Keratinocyte (primary cell): ENCODE results near the gene KCNH1. TPM values are rescaled to one million over a fixed set of nuclear protein-coding genes. Genes with fewer than 3 reads are reported as not detected.

ENCODE experiments used
- DNase-seq: peaks from one replicate; pipeline ENCODE4 v3.0.0-alpha.2; 2011; ENCODE audit warnings: low read depth, missing footprints, low spot score
- FAIRE-seq: peaks from 2 replicates; lab custom pipeline; 2011; peaks lifted over from hg19 to GRCh38; lab: Jason Lieb, UNC
- H2AFZ ChIP-seq: 2 replicates; pipeline ENCODE4 v1.6.0; 2012; ENCODE audit warnings: low read length, control low read depth, inconsistent platforms; ENCODE audit not compliant: control insufficient read depth
- H3K27ac ChIP-seq: 2 replicates; pipeline ENCODE4 v1.5.1; 2011; ENCODE audit warnings: low read length; ENCODE audit not compliant: control insufficient read depth, insufficient read depth
- H3K27me3 ChIP-seq: 3 replicates; pipeline ENCODE4 v1.6.0; 2011; ENCODE audit warnings: low read length; ENCODE audit not compliant: control insufficient read depth, insufficient read depth; ENCODE audit errors: extremely low read depth
- H3K36me3 ChIP-seq, 2 experiments: 2 replicates in 1 of 2; 3 replicates in 1 of 2; pipeline ENCODE4 v1.5.1; 2011; ENCODE audit warnings: low read length in 2 of 2, mild to moderate bottlenecking in 1 of 2; ENCODE audit not compliant: control insufficient read depth in 2 of 2, insufficient read depth in 2 of 2; ENCODE audit errors: extremely low read depth in 1 of 2
- H3K4me1 ChIP-seq: 3 replicates; pipeline ENCODE4 v1.5.1; 2011; ENCODE audit warnings: low read length; ENCODE audit not compliant: control insufficient read depth, insufficient read depth; ENCODE audit errors: extremely low read depth
- H3K4me2 ChIP-seq: 3 replicates; pipeline ENCODE4 v1.6.0; 2011; ENCODE audit warnings: low read depth, low read length; ENCODE audit not compliant: control insufficient read depth, insufficient read depth; ENCODE audit errors: extremely low read depth
- H3K4me3 ChIP-seq, 3 experiments: fragments of 200-600 bp in 1 of 3; sonication (generic) in 1 of 3; 2 replicates in 2 of 3; 3 replicates in 1 of 3; pipeline ENCODE4 v1.5.1; 2011 to 2016; ENCODE audit warnings: low read length in 3 of 3, mild to moderate bottlenecking in 3 of 3, control low read depth in 2 of 3, inconsistent platforms in 1 of 3, low read depth in 1 of 3, mixed read lengths in 1 of 3, mixed run types in 1 of 3, moderate library complexity in 1 of 3; ENCODE audit not compliant: control insufficient read depth in 2 of 3, insufficient read depth in 2 of 3; ENCODE audit errors: extremely low read depth in 1 of 3
- H3K79me2 ChIP-seq: 2 replicates; pipeline ENCODE4 v1.6.0; 2012; ENCODE audit warnings: low read length; ENCODE audit not compliant: control insufficient read depth, insufficient read depth
- H3K9ac ChIP-seq: 3 replicates; pipeline ENCODE4 v1.6.0; 2011; ENCODE audit warnings: low read length; ENCODE audit not compliant: control insufficient read depth, insufficient read depth; ENCODE audit errors: extremely low read depth
- H3K9me1 ChIP-seq: 3 replicates; pipeline ENCODE4 v1.6.0; 2011; ENCODE audit warnings: low read length; ENCODE audit not compliant: control insufficient read depth, insufficient read depth; ENCODE audit errors: extremely low read depth
- H3K9me3 ChIP-seq: 2 replicates; pipeline ENCODE4 v1.5.1; 2012; ENCODE audit warnings: low read depth, low read length; ENCODE audit not compliant: control insufficient read depth
- H4K20me1 ChIP-seq: 3 replicates; pipeline ENCODE4 v1.6.0; 2011; ENCODE audit warnings: low read length; ENCODE audit not compliant: control insufficient read depth, insufficient read depth; ENCODE audit errors: extremely low read depth
- CTCF ChIP-seq, 3 experiments: IDR thresholded peaks in 1 of 3; conservative IDR thresholded peaks in 1 of 3; optimal IDR thresholded peaks in 1 of 3; 2 replicates in 2 of 3; 3 replicates in 1 of 3; pipeline versions ENCODE3 to v1.5.1; 2011; ENCODE audit warnings: low read length in 3 of 3, mild to moderate bottlenecking in 3 of 3, moderate library complexity in 2 of 3, control low read depth in 1 of 3, inconsistent platforms in 1 of 3; ENCODE audit not compliant: insufficient read depth in 2 of 3; ENCODE audit errors: extremely low read depth in 1 of 3
- EZH2 ChIP-seq: IDR thresholded peaks from one replicate; pipeline ENCODE4 v1.6.1; 2012; ENCODE audit warnings: inconsistent platforms, mild to moderate bottlenecking, low read length, moderate library complexity
- dilution Hi-C: fragments of 300-500 bp; cut with MboI; formaldehyde crosslinking; loops from one replicate; pipeline ENCODE4 v1.7.0; 2020; ENCODE audit warnings: low sequenced_read_pairs; ENCODE audit not compliant: extremely low pct_ligation_motif_present
- polyA plus RNA-seq, 5 experiments: library from polyadenylated mRNA; depleted of rRNA in 3 of 5; stranded (reverse) in 3 of 5; stranded (forward) in 1 of 5; unstranded in 1 of 5; fragments of >200 nt; gene quantifications; 1 replicate in 1 of 5; 2 replicates in 3 of 5; 3 replicates in 1 of 5; pipeline versions ENCODE4 v1.2.1 to v1.2.3, GENCODE V29; 2011 to 2012; ENCODE audit warnings: missing spikeins in 2 of 5, low read depth in 1 of 5, low replicate concordance in 1 of 5

Gene KCNH1
- polyA plus RNA-seq, 1 donor (not counting 4 experiments of a cell fraction or from before 2014, with no cell fraction given): not detected

GRCh38 chr1:210828996-210829596, 304.9 kb downstream of the KCNH1 start:
- Histone ChIP-seq H3K4me3 (no peak overlapping the region), H3K9ac (no peak overlapping the region), H3K9me1 (no peaks in the 10 kb centered on the region), H3K36me3 (no peaks in the 10 kb centered on the region), H3K4me1 (no peaks in the 10 kb centered on the region), H3K79me2 (no peaks in the 10 kb centered on the region), H2AFZ (no peak overlapping the region), H3K9me3 (no peaks in the 10 kb centered on the region), H4K20me1 (no peaks in the 10 kb centered on the region), H3K27ac (no peak overlapping the region), H3K27me3 (no peaks in the 10 kb centered on the region), H3K4me2 (no peak overlapping the region)
- no peak for FAIRE-seq
- TF ChIP-seq EZH2 (no peak), CTCF (optimal IDR thresholded peaks at IDR 0.05 in 1 of 3, IDR thresholded peaks at IDR 0.05 in 1 of 3, conservative IDR thresholded peaks at IDR 0.05 in 1 of 3; ENCODE audit: extremely low read depth in 1 of 3, insufficient read depth in 2 of 3, low read length in 3 of 3) (no peak)
- dilution Hi-C loops: no loop called here
- DNase-seq: no peak

GRCh38 chr1:210827481-210827880, 306.5 kb downstream of the KCNH1 start:
- H3K27me3 ChIP-seq: no peaks in the 10 kb centered on the region
- no peak for DNase-seq

More at GRCh38 chr1:210827481-210827880, 306.5 kb downstream of the KCNH1 start:
- H3K27ac ChIP-seq: no peak overlapping the region
- H3K9ac ChIP-seq: no peak overlapping the region
- H3K4me1 ChIP-seq: no peaks in the 10 kb centered on the region
- no peak for FAIRE-seq
- dilution Hi-C loops: no loop called here
- H4K20me1 ChIP-seq: no peaks in the 10 kb centered on the region
- no peak overlapping the region for H3K4me3 ChIP-seq
- H3K9me1 ChIP-seq: no peaks in the 10 kb centered on the region
- no peaks in the 10 kb centered on the region for H3K36me3 ChIP-seq
- no peaks in the 10 kb centered on the region for H3K79me2 ChIP-seq
- H3K9me3 ChIP-seq: no peaks in the 10 kb centered on the region
- no peak overlapping the region for H3K4me2 ChIP-seq
- TF ChIP-seq EZH2 (no peak), CTCF (optimal IDR thresholded peaks at IDR 0.05 in 1 of 3, IDR thresholded peaks at IDR 0.05 in 1 of 3, conservative IDR thresholded peaks at IDR 0.05 in 1 of 3; ENCODE audit: extremely low read depth in 1 of 3, insufficient read depth in 2 of 3, low read length in 3 of 3) (no peak)
- no peak overlapping the region for H2AFZ ChIP-seq
